K562 (cell line): ENCODE data around the gene PIANP. TPM values are rescaled to one million over a fixed set of nuclear protein-coding genes. Genes with fewer than 3 reads are reported as not detected.

Experiments
- BRD4 ChIP-seq: fragments of 200-600 bp; sonication (generic); IDR thresholded peaks from 2 replicates; pipeline ENCODE4 v1.6.1; 2017; ENCODE audit warnings: inconsistent platforms
- CBFA2T2 ChIP-seq: fragments of 450-650 bp; conservative IDR thresholded peaks from 2 replicates; pipeline ENCODE4 v1.6.1; 2017; ENCODE audit warnings: mild to moderate bottlenecking
- CBX3 ChIP-seq, 2 experiments: IDR thresholded peaks; 1 replicate in 1 of 2; 2 replicates in 1 of 2; pipeline ENCODE4 v1.6.1; 2012; ENCODE audit warnings: inconsistent platforms in 2 of 2, low read length in 2 of 2, borderline replicate concordance in 1 of 2, control low read depth in 1 of 2
- CBX5 ChIP-seq: IDR thresholded peaks from 2 replicates; pipeline ENCODE4 v1.6.1; 2014; ENCODE audit warnings: low read depth, borderline replicate concordance
- CHCHD3 ChIP-seq: fragments of 250-450 bp; sonication (Bioruptor Pico); IDR thresholded peaks from 2 replicates; pipeline ENCODE4 v2.1.2; 2022; ENCODE audit warnings: mild to moderate bottlenecking
- FOXP4 ChIP-seq: sonication (generic); formaldehyde crosslinking; IDR thresholded peaks from 2 replicates; pipeline ENCODE4 v1.8.0; 2022; ENCODE audit warnings: mild to moderate bottlenecking, missing genetic modification reagents, borderline replicate concordance
- HES1 ChIP-seq: fragments of 450-650 bp; IDR thresholded peaks from 2 replicates; pipeline ENCODE4 v1.6.1; 2016; ENCODE audit warnings: low read depth, mild to moderate bottlenecking, moderate library complexity
- HIVEP1 ChIP-seq: fragments of 250-450 bp; sonication (Bioruptor Pico); IDR thresholded peaks from 2 replicates; pipeline ENCODE4 v1.4.0; 2020; ENCODE audit warnings: mild to moderate bottlenecking
- MCM2 ChIP-seq: fragments of 450-650 bp; IDR thresholded peaks from 2 replicates; pipeline ENCODE4 v1.6.1; 2017; ENCODE audit warnings: low read depth, mild to moderate bottlenecking
- MCM5 ChIP-seq: fragments of 450-650 bp; IDR thresholded peaks from 2 replicates; pipeline ENCODE4 v1.6.1; 2016; ENCODE audit warnings: low read depth
- NCOA1 ChIP-seq: fragments of 450-650 bp; IDR thresholded peaks from 2 replicates; pipeline ENCODE4 v1.6.1; 2016; ENCODE audit warnings: low read depth
- NR1H2 ChIP-seq: sonication (generic); formaldehyde crosslinking; IDR thresholded peaks from 2 replicates; pipeline ENCODE4 v1.4.0; 2020; ENCODE audit warnings: mild to moderate bottlenecking, missing genetic modification reagents
- POLR2A ChIP-seq: fragments of 450-650 bp; conservative IDR thresholded peaks from 2 replicates; pipeline ENCODE4 v1.6.1; 2016
- PTBP1 ChIP-seq: fragments of 200-400 bp; formaldehyde crosslinking; IDR thresholded peaks from 2 replicates; pipeline ENCODE4 v1.6.1; 2017; ENCODE audit warnings: low read depth, low read length
- RNF2 ChIP-seq: sonication (generic); IDR thresholded peaks from 2 replicates; pipeline ENCODE4 v1.6.1; 2016
- TBP ChIP-seq: optimal IDR thresholded peaks from 2 replicates; pipeline ENCODE3; 2011; ENCODE audit warnings: low read depth, low read length, improper control_type of control experiment
- TCF15 ChIP-seq: fragments of 250-450 bp; sonication (Bioruptor Pico); IDR thresholded peaks from 2 replicates; pipeline ENCODE4 v1.8.0; 2022; ENCODE audit warnings: moderate library complexity, mild to moderate bottlenecking, inconsistent platforms
- TFAM ChIP-seq: fragments of 250-450 bp; sonication (Bioruptor Pico); conservative IDR thresholded peaks from 2 replicates; pipeline ENCODE4 v1.5.0; 2021; ENCODE audit warnings: mild to moderate bottlenecking, moderate library complexity
- TGIF2 ChIP-seq: sonication (generic); formaldehyde crosslinking; IDR thresholded peaks from 2 replicates; pipeline ENCODE4 v1.8.1; 2022; ENCODE audit warnings: mild to moderate bottlenecking, missing genetic modification reagents, moderate library complexity
- ZBED1 ChIP-seq: IDR thresholded peaks from 2 replicates; pipeline ENCODE4 v1.6.1; 2014
- ZBTB12 ChIP-seq: fragments of 250-450 bp; sonication (Bioruptor Pico); IDR thresholded peaks from 2 replicates; pipeline ENCODE4 v1.4.0; 2020
- ZBTB2 ChIP-seq: fragments of 450-650 bp; IDR thresholded peaks from 2 replicates; pipeline ENCODE4 v1.6.1; 2016; ENCODE audit warnings: antibody characterized with exemption
- ZFPM2 ChIP-seq: fragments of 250-450 bp; sonication (Bioruptor Pico); IDR thresholded peaks from 2 replicates; pipeline ENCODE4 v1.5.1; 2022; ENCODE audit warnings: mild to moderate bottlenecking
- ZKSCAN3 ChIP-seq: fragments of 250-450 bp; sonication (Bioruptor Pico); IDR thresholded peaks from 2 replicates; pipeline ENCODE4 v1.4.0; 2020
- ZNF212 ChIP-seq: fragments of 450-650 bp; formaldehyde crosslinking; IDR thresholded peaks from 2 replicates; pipeline ENCODE4 v1.4.0; 2020; ENCODE audit warnings: mild to moderate bottlenecking
- ZNF707 ChIP-seq: fragments of 250-450 bp; sonication (Bioruptor Pico); conservative IDR thresholded peaks from 2 replicates; pipeline ENCODE4 v1.8.0; 2022; ENCODE audit warnings: inconsistent platforms, mild to moderate bottlenecking, moderate library complexity
- ZNF778 ChIP-seq: fragments of 450-650 bp; formaldehyde crosslinking; IDR thresholded peaks from 2 replicates; pipeline ENCODE4 v1.4.0; 2020; ENCODE audit warnings: mild to moderate bottlenecking, moderate library complexity
- polyA plus RNA-seq, 8 experiments: library from polyadenylated mRNA; depleted of rRNA in 4 of 8; stranded (reverse) in 5 of 8; unstranded in 3 of 8; fragments of >200 nt; fragmentation: Nextera tagmentation in 2 of 8; fragmentation: Illumina TruSeq in 1 of 8; extraction: Ambion mirVana in 2 of 8; extraction: Trizol in 1 of 8; gene quantifications; 2 replicates each; pipeline versions ENCODE4 v1.2.1 to v1.2.3, GENCODE V29; 2011 to 2014; ENCODE audit warnings: inconsistent platforms in 1 of 8, missing spikeins in 1 of 8
- total RNA-seq, 7 experiments: library from RNA; depleted of rRNA in 6 of 7; stranded (reverse); fragments of >200 nt in 6 of 7; fragmentation: Illumina TruSeq in 2 of 7; extraction: Trizol in 2 of 7; gene quantifications; 2 replicates each; pipeline versions ENCODE4 v1.2.1 to v1.2.3, GENCODE V29; 2011 to 2021; ENCODE audit warnings: low replicate concordance in 1 of 7

PIANP gene
- total and polyA plus RNA-seq, 9 of the 15 experiments (the other 6 are each of a cell fraction or from before 2014, with no cell fraction given): 0.07 TPM; not detected in 8

GRCh38 chr12:6723607-6724408 lies 23.2 kb upstream of the PIANP start, which contains the start of gene COPS7A (continued):
- no peak for TF ChIP-seq ZKSCAN3 (CRISPR knock-in tag)
- no peak for TF ChIP-seq ZNF707 (CRISPR knock-in tag)
- TF ChIP-seq HES1: peak; percentile 40; the same call in 1 of the 2 replicates
- TF ChIP-seq TGIF2 (CRISPR knock-in tag): no peak
- TF ChIP-seq ZFPM2 (CRISPR knock-in tag): no peak
- TF ChIP-seq TFAM: no peak
- no peak for TF ChIP-seq CBX5
- no peak for TF ChIP-seq MCM5
- TF ChIP-seq CBFA2T2: peak; percentile 86
- TF ChIP-seq MCM2: no peak
- no peak for TF ChIP-seq FOXP4 (CRISPR knock-in tag)
- TF ChIP-seq TBP: peak; percentile 73
- no peak for TF ChIP-seq PTBP1
- no peak for TF ChIP-seq NCOA1
- no peak for TF ChIP-seq ZBED1
- peak; percentile 83 for TF ChIP-seq ZBTB12
- no peak for TF ChIP-seq HIVEP1
- no peak for TF ChIP-seq CHCHD3 (CRISPR knock-in tag)
- TF ChIP-seq RNF2: peak; percentile 85
- TF ChIP-seq ZNF778 (CRISPR knock-in tag): no peak
- TF ChIP-seq ZBTB2: 0 out of 2 replicates have a peak, but pooled peaks have one; percentile 46
- TF ChIP-seq POLR2A: peak; percentile 76
- no peak for TF ChIP-seq TCF15 (CRISPR knock-in tag)
- no peak for TF ChIP-seq BRD4
- TF ChIP-seq CBX3 (IDR thresholded peaks at IDR 0.05; ENCODE audit: borderline replicate concordance in 1 of 2, low read length in 2 of 2): peak in 1 of 2 experiments; percentile 82; a peak in 2 of 3 replicates
- TF ChIP-seq ZNF212: no peak
- no peak for TF ChIP-seq NR1H2 (CRISPR knock-in tag)
